Thymus (tissue), 11 donors: ENCODE results near the gene MCAT. TPM values are rescaled to one million over a fixed set of nuclear protein-coding genes. Genes with fewer than 3 reads are reported as not detected.

Source experiments
- DNase-seq, 9 donors: peaks; one replicate each; pipeline ENCODE4 v3.0.0-alpha.2; 2013; ENCODE audit warnings: low spot score in 9 of 9, low read depth in 6 of 9, missing footprints in 1 of 9
- H3K27ac ChIP-seq, 2 donors: one replicate each; pipeline ENCODE4 v1.5.1; 2013; ENCODE audit warnings: control low read depth in 1 of 2, low read depth in 1 of 2, low read length in 1 of 2, mild to moderate bottlenecking in 1 of 2, moderate library complexity in 1 of 2
- H3K27me3 ChIP-seq, 2 donors: one replicate each; pipeline ENCODE4 v1.5.1; 2013; ENCODE audit warnings: low read length in 1 of 2; ENCODE audit not compliant: control insufficient read depth in 2 of 2, insufficient read depth in 1 of 2
- H3K36me3 ChIP-seq, 2 donors: one replicate each; pipeline ENCODE4 v1.5.1; 2013; ENCODE audit warnings: low read length in 1 of 2, mild to moderate bottlenecking in 1 of 2, moderate library complexity in 1 of 2; ENCODE audit not compliant: control insufficient read depth in 2 of 2, insufficient read depth in 2 of 2
- H3K4me1 ChIP-seq, 2 donors: one replicate each; pipeline ENCODE4 v1.5.1; 2013; ENCODE audit warnings: low read length in 2 of 2; ENCODE audit not compliant: control insufficient read depth in 2 of 2, insufficient read depth in 2 of 2
- H3K4me3 ChIP-seq, 2 donors: one replicate each; pipeline ENCODE4 v1.5.1; 2013; ENCODE audit warnings: low read length in 2 of 2, control low read depth in 1 of 2, mild to moderate bottlenecking in 1 of 2
- H3K9me3 ChIP-seq, 2 donors: one replicate each; pipeline ENCODE4 v1.5.1; 2013; ENCODE audit warnings: low read length in 1 of 2, mild to moderate bottlenecking in 1 of 2; ENCODE audit not compliant: control insufficient read depth in 2 of 2, insufficient read depth in 1 of 2
- WGBS: extraction: QIAGEN DNeasy Blood & Tissue Kit; methylation state at CpG from one replicate; pipeline ENCODE4 v1.1.7; 2013; 5-methylcytosine and 5-hydroxymethylcytosine counted together
- polyA plus RNA-seq: library from polyadenylated mRNA; stranded (reverse); fragments of 200-250 nt; gene quantifications from one replicate; pipeline ENCODE4 v1.2.3, GENCODE V29; 2013
- total RNA-seq: library from RNA; stranded (reverse); fragments of 120-200 nt; gene quantifications from one replicate; pipeline ENCODE4 v1.2.4, GENCODE V29; 2013
- donor health status: healthy.

The MCAT gene
- total and polyA plus RNA-seq, 2 donors, result 11.7 to 12.3 TPM

DNA sequence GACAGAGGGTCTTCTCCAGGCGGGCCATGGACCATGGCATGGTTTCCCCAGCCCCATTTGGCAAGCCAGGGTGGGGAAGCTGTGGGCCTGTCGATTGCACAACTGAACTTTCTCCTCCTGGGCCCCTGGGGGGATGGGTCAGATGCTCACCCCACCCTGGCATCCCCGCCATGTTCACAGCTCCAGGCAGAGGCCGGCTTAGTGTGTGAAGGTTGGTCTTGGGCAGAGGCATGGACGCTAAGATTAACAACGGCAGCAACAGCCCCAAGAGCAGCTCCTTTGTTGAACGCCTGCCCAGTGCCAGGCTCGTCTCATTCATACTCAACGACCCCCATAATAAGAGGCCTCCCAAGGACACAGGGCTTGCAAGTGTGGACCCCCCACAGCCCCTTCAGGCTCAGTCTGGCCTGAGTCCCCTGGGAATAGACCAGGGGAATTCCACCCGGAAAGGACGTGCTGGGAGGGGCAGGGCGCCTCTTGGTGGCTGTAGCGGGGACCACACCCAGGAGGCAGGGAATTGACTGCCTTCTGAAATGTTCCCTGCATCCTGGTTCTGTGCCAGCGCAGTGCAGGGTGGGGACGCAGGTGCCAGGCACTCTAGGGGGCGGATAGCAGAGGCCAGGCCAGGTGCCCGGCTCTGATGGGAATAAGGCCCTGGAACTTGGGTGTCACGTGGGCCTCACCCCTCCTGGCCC is 16.4 kb upstream of the MCAT start:
- Histone ChIP-seq H3K4me3 (no peak overlapping the region), H3K27ac (no peak overlapping the region), H3K4me1 (peaks cover 0 to 5% of the 10 kb centered on the region in 2 donors), H3K27me3 (peaks cover 2 to 16% of the 10 kb centered on the region in 2 donors), H3K36me3 (no peaks in the 10 kb centered on the region), H3K9me3 (peaks cover 0 to 3% of the 10 kb centered on the region in 2 donors)
- no peak for DNase-seq
- WGBS, result 94% methylated on average over 18 of the region's 18 CpGs

- Histone ChIP-seq H3K4me3 (no peak overlapping the region), H3K27me3 (peaks cover 0 to 9% of the 10 kb centered on the region in 2 donors), H3K27ac (no peak overlapping the region), H3K36me3 (no peaks in the 10 kb centered on the region), H3K9me3 (no peaks in the 10 kb centered on the region), H3K4me1 (peaks cover 0 to 2% of the 10 kb centered on the region in 2 donors)
- no peak for DNase-seq
- 96% methylated on average over 24 of the region's 24 CpGs for WGBS
Observed at GRCh38 chr22:43158778-43159483, 15.7 kb upstream of the MCAT start.

DNA sequence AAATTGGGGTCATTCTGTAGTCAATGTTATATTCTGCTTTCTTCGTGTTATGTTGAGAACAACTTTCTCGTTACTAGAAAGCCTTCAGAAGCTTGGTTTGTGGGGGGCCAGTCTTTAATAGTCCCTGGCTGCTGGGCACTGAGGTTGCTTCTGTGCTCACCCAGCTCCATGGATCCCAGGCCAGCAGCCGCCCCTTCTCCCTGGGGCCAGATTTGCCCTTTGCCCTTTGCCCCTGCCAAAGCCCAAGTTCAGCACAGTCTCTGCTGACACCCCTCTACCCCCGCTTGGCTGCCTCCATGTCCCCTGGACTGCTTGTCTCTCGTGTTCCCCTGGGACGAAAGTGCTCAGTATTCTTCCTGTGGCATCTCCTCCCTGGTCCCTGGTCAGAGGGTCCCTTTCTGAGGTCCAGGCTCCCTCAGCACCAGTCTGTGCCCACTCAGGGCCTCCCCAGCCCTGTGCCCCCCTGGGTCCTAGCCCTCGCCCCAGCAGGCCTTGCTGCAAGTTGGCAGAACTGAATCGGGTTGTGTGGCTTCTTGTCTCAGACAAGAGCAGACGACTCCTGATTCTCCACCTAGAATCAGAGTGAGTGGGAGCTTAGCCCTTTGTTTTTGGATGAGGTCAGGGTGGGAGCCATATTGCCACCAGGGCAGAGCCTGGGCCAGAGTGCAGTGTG is 14.8 kb upstream of the MCAT start:
- Histone ChIP-seq H3K9me3 (no peaks in the 10 kb centered on the region), H3K4me1 (no peaks in the 10 kb centered on the region), H3K27ac (no peak overlapping the region), H3K4me3 (no peak overlapping the region), H3K36me3 (no peaks in the 10 kb centered on the region), H3K27me3 (no peaks in the 10 kb centered on the region)
- WGBS, result 96% methylated on average over 9 of the region's 9 CpGs
- DNase-seq, result no peak

DNA sequence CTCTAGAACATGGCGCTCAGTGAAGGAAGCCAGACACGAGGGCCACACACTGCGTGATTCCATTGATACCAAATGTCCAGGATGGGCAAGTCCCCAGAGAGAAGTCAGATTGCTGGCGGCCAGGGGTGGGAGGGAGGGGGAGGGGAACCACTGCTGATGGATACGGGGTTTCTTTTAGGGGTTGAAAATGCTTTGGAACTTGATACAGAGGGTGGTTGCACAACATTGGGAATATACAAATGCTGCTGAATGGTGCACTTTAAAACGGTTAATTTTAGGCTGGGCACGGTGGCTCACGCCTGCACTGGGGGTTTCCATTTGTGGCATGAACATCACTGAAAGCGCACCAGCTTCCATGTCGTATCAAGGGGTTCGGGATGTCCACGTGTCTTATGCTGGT is 13.2 kb upstream of the MCAT start:
- no peak overlapping the region for H3K27ac ChIP-seq
- H3K4me3 ChIP-seq, result no peak overlapping the region
- peaks cover 3 to 14% of the 10 kb centered on the region in 2 donors for H3K4me1 ChIP-seq
- DNase-seq, result no peak
- H3K9me3 ChIP-seq, result no peaks in the 10 kb centered on the region
- H3K36me3 ChIP-seq, result no peaks in the 10 kb centered on the region
- peaks cover 0 to 13% of the 10 kb centered on the region in 2 donors for H3K27me3 ChIP-seq
- 96% methylated on average over 12 of the region's 12 CpGs for WGBS

- DNase-seq, result no peak
- no peaks in the 10 kb centered on the region for H3K36me3 ChIP-seq
- H3K4me1 ChIP-seq, result peaks cover 6 to 14% of the 10 kb centered on the region in 2 donors
- no peaks in the 10 kb centered on the region for H3K9me3 ChIP-seq
- H3K27ac ChIP-seq, result no peak overlapping the region
- 93% methylated on average over 5 of the region's 5 CpGs for WGBS
- H3K4me3 ChIP-seq, result no peak overlapping the region
- peaks cover 1 to 19% of the 10 kb centered on the region in 2 donors for H3K27me3 ChIP-seq
Observed at GRCh38 chr22:43155789-43156188, 12.6 kb upstream of the MCAT start.

DNA sequence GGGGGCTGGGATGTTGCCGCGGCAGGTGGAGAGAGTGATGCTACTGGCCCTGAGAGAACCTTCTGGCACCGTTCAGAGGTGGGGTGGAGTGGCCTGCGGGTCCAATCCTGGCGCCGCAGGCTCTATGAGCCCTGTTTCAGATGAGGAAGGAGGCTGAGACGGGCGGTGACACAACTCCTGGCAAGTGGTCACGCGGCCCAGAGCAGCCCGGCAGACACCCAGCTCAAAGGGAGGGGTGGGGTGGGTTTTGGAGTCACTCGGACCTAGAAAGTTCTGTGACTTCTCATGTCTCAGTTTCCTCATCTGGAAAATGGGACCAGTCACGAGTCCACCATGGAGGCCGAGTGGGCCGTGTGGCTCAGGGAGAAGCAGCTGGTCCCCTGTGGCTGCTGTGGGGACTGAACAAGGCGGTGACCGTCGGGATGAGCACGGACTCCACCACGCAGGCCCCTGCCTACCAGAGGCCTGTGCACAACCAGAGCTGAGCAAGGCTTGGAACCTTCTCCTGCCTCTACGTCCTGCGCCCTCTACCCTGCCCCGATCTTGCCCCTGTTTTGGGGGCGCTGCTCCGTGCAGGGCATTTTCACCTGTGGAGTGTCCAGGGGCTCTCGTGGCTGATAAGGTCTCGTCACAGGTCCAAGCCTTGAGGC is 11.8 kb upstream of the MCAT start:
- peaks cover 2 to 23% of the 10 kb centered on the region in 2 donors for H3K27me3 ChIP-seq
- WGBS, result 94% methylated on average over 27 of the region's 27 CpGs
- no peaks in the 10 kb centered on the region for H3K36me3 ChIP-seq
- DNase-seq, result no peak
- no peaks in the 10 kb centered on the region for H3K9me3 ChIP-seq
- no peak overlapping the region for H3K27ac ChIP-seq
- no peak overlapping the region for H3K4me3 ChIP-seq
- H3K4me1 ChIP-seq, result peaks cover 6 to 14% of the 10 kb centered on the region in 2 donors

DNA sequence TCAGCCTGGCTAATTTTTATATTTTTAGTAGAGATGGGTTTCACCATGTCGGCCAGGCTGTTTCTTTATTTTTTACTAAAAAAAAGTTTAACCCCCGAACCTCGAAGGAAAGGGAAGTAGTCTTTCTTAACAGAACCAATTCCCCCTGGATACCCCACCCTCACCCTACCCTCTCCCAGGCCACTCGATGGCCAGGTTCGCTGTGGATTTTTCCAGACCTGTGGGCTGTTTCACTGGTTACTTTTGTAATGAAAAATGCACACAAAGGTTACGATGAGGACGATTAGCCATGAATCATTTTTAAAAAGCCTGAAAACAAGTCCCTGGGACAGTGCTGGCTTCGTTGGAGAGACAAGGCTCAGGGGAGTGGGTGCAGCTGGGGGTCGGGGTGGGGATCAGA is 10.7 kb upstream of the MCAT start:
- peaks cover 6 to 15% of the 10 kb centered on the region in 2 donors for H3K4me1 ChIP-seq
- H3K9me3 ChIP-seq, result no peaks in the 10 kb centered on the region
- H3K36me3 ChIP-seq, result no peaks in the 10 kb centered on the region
- H3K27ac ChIP-seq, result no peak overlapping the region
- H3K4me3 ChIP-seq, result no peak overlapping the region
- peaks cover 2 to 23% of the 10 kb centered on the region in 2 donors for H3K27me3 ChIP-seq
- WGBS, result 80% methylated on average over 9 of the region's 9 CpGs
- no peak for DNase-seq

DNA sequence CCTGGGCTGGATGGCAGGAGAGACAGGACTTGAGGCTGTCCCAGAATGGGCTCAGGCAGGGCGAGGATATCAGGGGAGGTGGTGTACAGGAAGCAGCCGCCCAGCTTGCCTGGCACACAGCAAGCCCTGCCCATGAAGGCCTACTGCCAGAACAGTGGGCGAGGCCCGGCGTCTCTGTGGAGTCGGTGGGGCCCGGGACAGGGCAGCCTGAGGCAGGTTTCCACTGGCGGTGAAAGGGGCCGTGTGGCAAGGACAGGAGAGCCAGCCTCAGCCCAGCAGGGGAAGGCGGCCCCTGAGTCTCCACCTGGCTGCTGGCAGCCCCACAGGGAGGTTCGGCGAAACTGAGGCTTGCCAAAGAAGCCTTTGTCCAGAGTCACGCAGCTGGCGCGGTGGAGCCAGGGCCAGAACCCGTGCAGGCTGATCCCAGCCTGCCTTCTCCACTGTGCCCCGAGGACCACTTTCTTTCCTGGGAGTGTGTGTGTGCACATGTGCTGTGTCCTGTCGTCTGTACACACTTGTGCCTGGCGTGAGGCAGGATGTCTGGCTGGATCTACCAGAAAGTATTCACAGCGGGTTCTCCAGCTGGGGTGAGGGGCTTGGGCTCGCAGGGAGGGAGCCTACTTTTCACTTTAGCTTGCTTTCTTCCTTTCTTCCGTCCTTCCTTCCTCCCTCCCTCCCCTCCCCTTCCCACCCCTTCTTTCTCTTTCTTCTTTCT is 9.3 kb upstream of the MCAT start:
- Histone ChIP-seq H3K27me3 (peaks cover 2 to 23% of the 10 kb centered on the region in 2 donors), H3K4me3 (peak overlapping the region in 1 of 2 donors; percentile 62), H3K9me3 (no peaks in the 10 kb centered on the region), H3K27ac (no peak overlapping the region), H3K36me3 (no peaks in the 10 kb centered on the region), H3K4me1 (peaks cover 6 to 27% of the 10 kb centered on the region in 2 donors)
- 25% methylated on average over 22 of the region's 22 CpGs for WGBS
- DNase-seq, result no peak
